H1 (cell line): ENCODE data around the gene GLDC.

Source experiments
- ATF2 ChIP-seq: IDR thresholded peaks from 2 replicates; pipeline ENCODE4 v1.6.1; 2012; ENCODE audit warnings: low read length, inconsistent platforms
- BCL11A ChIP-seq, 2 experiments: IDR thresholded peaks; one replicate each; pipeline ENCODE4 v1.6.1; 2011; ENCODE audit warnings: low read depth in 2 of 2, low read length in 2 of 2, mild to moderate bottlenecking in 2 of 2
- KDM5A ChIP-seq: fragments of 200-600 bp; IDR thresholded peaks from 2 replicates; pipeline ENCODE4 v1.7.1; 2012; ENCODE audit warnings: mild to moderate bottlenecking, low read length, inconsistent platforms, mixed read lengths
- YY1 ChIP-seq: IDR thresholded peaks from 2 replicates; pipeline ENCODE4 v1.6.1; 2011; ENCODE audit warnings: low read depth, mild to moderate bottlenecking, low read length

GRCh38 chr9:6641561-6641960 lies 4.0 kb downstream of the GLDC start:
- TF ChIP-seq KDM5A (no peak), BCL11A (IDR thresholded peaks at IDR 0.05; ENCODE audit: low read depth in 2 of 2, low read length in 2 of 2) (no peak), ATF2 (no peak), YY1 (no peak)
